Measurements from ENCODE around the gene ZFHX3. TPM values are rescaled to one million over a fixed set of nuclear protein-coding genes. Genes with fewer than 3 reads are reported as not detected.

ZFHX3 gene
- total RNA-seq, 1 donor from 2014 or later, result 48.5 TPM

GRCh38 chr16:72811876-72812275, 236.1 kb downstream of the ZFHX3 start:
- Mint-ChIP-seq H3K4me3 (no peak overlapping the region), H3K4me1 (ENCODE audit: unreplicated experiment) (peaks cover 34% of the 10 kb centered on the region), H3K36me3 (peaks cover 48% of the 10 kb centered on the region), H3K9me3 (no peaks in the 10 kb centered on the region), H3K27me3 (no peaks in the 10 kb centered on the region), H3K27ac (no peak overlapping the region)
- no peak for TF ChIP-seq CTCF (conservative IDR thresholded peaks at IDR 0.05)
- DNase-seq (ENCODE audit: extremely low spot score, unreplicated experiment), result no peak

- Mint-ChIP-seq H3K9me3 (no peaks in the 10 kb centered on the region), H3K27ac (no peak overlapping the region), H3K27me3 (no peaks in the 10 kb centered on the region), H3K4me1 (ENCODE audit: unreplicated experiment) (peaks cover 34% of the 10 kb centered on the region), H3K4me3 (no peak overlapping the region), H3K36me3 (peaks cover 52% of the 10 kb centered on the region)
- no peak for TF ChIP-seq CTCF (conservative IDR thresholded peaks at IDR 0.05)
- no peak for DNase-seq (ENCODE audit: extremely low spot score, unreplicated experiment)
Observed at GRCh38 chr16:72811188-72811720, 236.7 kb downstream of the ZFHX3 start.

GRCh38 chr16:72810480-72810879, 237.4 kb downstream of the ZFHX3 start:
- Mint-ChIP-seq H3K4me1 (ENCODE audit: unreplicated experiment) (peaks cover 30% of the 10 kb centered on the region), H3K4me3 (no peak overlapping the region)

GRCh38 chr16:72809446-72809845, 238.5 kb downstream of the ZFHX3 start:
- DNase-seq (ENCODE audit: extremely low spot score, unreplicated experiment), result no peak
- no peaks in the 10 kb centered on the region for H3K9me3 Mint-ChIP-seq
- H3K4me3 Mint-ChIP-seq, result no peak overlapping the region
- H3K27me3 Mint-ChIP-seq, result no peaks in the 10 kb centered on the region
- no peak for TF ChIP-seq CTCF (conservative IDR thresholded peaks at IDR 0.05)
- no peak overlapping the region for H3K27ac Mint-ChIP-seq
- peaks cover 30% of the 10 kb centered on the region for H3K4me1 Mint-ChIP-seq (ENCODE audit: unreplicated experiment)
- H3K36me3 Mint-ChIP-seq, result peaks cover 52% of the 10 kb centered on the region

More at GRCh38 chr16:72810480-72810879, 237.4 kb downstream of the ZFHX3 start:
- Mint-ChIP-seq H3K36me3 (peaks cover 53% of the 10 kb centered on the region), H3K27me3 (no peaks in the 10 kb centered on the region), H3K9me3 (no peaks in the 10 kb centered on the region), H3K27ac (no peak overlapping the region)
- no peak for TF ChIP-seq CTCF (conservative IDR thresholded peaks at IDR 0.05)
- DNase-seq (ENCODE audit: extremely low spot score, unreplicated experiment), result no peak

- no peak for TF ChIP-seq CTCF (conservative IDR thresholded peaks at IDR 0.05)
Observed at GRCh38 chr16:72808754-72809153, 239.2 kb downstream of the ZFHX3 start.

GRCh38 chr16:72807245-72807644, 240.7 kb downstream of the ZFHX3 start:
- H3K36me3 Mint-ChIP-seq, result peaks cover 51% of the 10 kb centered on the region
- peaks cover 27% of the 10 kb centered on the region for H3K4me1 Mint-ChIP-seq (ENCODE audit: unreplicated experiment)
- no peaks in the 10 kb centered on the region for H3K9me3 Mint-ChIP-seq
- peak overlapping the region; percentile 19 for H3K27ac Mint-ChIP-seq
- TF ChIP-seq CTCF (conservative IDR thresholded peaks at IDR 0.05), result no peak
- DNase-seq (ENCODE audit: extremely low spot score, unreplicated experiment), result no peak
- H3K27me3 Mint-ChIP-seq, result no peaks in the 10 kb centered on the region
- no peak overlapping the region for H3K4me3 Mint-ChIP-seq

More at GRCh38 chr16:72808754-72809153, 239.2 kb downstream of the ZFHX3 start:
- DNase-seq (ENCODE audit: extremely low spot score, unreplicated experiment), result no peak
- Mint-ChIP-seq H3K4me3 (no peak overlapping the region), H3K27ac (peak overlapping the region; percentile 15), H3K27me3 (no peaks in the 10 kb centered on the region), H3K4me1 (ENCODE audit: unreplicated experiment) (peaks cover 27% of the 10 kb centered on the region), H3K9me3 (no peaks in the 10 kb centered on the region), H3K36me3 (peaks cover 49% of the 10 kb centered on the region)

All from type B pancreatic cell (in vitro differentiated cells).